Measurements from ENCODE around the gene MAD1L1.
A peak's percentile ranks its signal among the peaks of the same experiment; 100 is the strongest.

Gene MAD1L1

DNA sequence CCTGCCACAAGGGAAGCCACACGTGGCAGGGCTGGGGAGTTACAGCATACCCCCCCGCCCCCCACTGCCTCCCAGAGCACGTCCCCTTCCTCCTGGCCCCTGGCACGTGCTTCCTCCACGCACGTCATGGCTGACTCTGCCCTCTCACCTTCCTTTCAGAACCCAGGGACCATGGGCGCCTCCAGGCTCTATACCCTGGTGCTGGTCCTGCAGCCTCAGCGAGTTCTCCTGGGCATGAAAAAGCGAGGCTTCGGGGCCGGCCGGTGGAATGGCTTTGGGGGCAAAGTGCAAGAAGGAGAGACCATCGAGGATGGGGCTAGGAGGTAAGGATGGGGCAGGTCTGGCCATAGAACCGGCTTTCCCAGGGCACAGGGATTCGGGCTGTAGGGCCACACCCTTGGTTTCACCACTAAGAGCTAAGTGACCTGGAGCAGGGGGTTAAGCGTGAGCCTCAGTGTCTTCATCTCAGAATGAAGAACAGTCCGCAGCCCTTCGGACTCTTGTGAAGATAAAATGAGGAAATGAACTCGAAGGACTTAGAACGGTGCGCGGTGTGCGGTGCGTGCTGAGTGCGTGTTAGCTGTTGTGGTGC, 11.8 kb upstream of the MAD1L1 start (continued):
- TF ChIP-seq ZFP30 (CRISPR knock-in tag; IDR thresholded peaks at IDR 0.05) = no peak
- no peak for TF ChIP-seq ZNF565 (CRISPR knock-in tag; conservative IDR thresholded peaks at IDR 0.05; ENCODE audit: low read depth)
- no peak for TF ChIP-seq ISL1 (CRISPR knock-in tag; IDR thresholded peaks at IDR 0.05)
- TF ChIP-seq ZNF70 (CRISPR knock-in tag; IDR thresholded peaks at IDR 0.05) = no peak
- TF ChIP-seq, protein P1, sequence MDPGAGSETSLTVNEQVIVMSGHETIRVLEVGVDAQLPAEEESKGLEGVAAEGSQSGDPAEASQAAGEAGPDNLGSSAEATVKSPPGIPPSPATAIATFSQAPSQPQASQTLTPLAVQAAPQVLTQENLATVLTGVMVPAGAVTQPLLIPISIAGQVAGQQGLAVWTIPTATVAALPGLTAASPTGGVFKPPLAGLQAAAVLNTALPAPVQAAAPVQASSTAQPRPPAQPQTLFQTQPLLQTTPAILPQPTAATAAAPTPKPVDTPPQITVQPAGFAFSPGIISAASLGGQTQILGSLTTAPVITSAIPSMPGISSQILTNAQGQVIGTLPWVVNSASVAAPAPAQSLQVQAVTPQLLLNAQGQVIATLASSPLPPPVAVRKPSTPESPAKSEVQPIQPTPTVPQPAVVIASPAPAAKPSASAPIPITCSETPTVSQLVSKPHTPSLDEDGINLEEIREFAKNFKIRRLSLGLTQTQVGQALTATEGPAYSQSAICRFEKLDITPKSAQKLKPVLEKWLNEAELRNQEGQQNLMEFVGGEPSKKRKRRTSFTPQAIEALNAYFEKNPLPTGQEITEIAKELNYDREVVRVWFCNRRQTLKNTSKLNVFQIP (CRISPR knock-in tag; IDR thresholded peaks at IDR 0.05; ENCODE audit: borderline replicate concordance, low read depth) = no peak
- TF ChIP-seq SNAI2 (CRISPR knock-in tag; IDR thresholded peaks at IDR 0.05) = no peak
- TF ChIP-seq ZFP3 (CRISPR knock-in tag; IDR thresholded peaks at IDR 0.05) = no peak

DNA sequence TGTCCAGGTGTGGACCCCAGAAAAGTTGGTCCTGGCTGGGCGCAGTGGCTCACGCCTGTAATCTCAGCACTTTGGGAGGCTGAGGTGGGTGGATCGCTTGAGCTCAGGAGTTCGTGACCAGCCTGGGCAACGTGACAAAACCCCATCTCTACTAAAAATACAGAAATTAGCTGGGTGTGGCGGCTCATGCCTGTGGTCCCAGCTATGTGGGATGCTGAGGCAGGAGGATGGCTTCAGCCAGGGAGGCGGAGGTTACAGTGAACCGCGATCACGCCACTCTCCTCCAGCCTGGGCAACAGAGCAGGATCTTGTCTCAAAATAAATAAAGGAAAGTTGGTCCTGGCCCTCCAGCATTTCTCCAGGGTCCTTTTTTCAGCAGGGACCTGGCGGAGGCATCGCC, 10.7 kb upstream of the MAD1L1 start:
- no peak for ATAC-seq
- TF ChIP-seq PPARA (CRISPR knock-in tag; IDR thresholded peaks at IDR 0.05; ENCODE audit: borderline replicate concordance) (no peak), ZFP3 (CRISPR knock-in tag; IDR thresholded peaks at IDR 0.05) (no peak), TCF4 (CRISPR knock-in tag; IDR thresholded peaks at IDR 0.05; ENCODE audit: borderline replicate concordance) (no peak), GLIS3 (CRISPR knock-in tag; IDR thresholded peaks at IDR 0.05) (no peak), ISL1 (CRISPR knock-in tag; IDR thresholded peaks at IDR 0.05) (no peak), ZNF8 (CRISPR knock-in tag; IDR thresholded peaks at IDR 0.05) (no peak), SNAI2 (CRISPR knock-in tag; IDR thresholded peaks at IDR 0.05) (no peak), TOX (CRISPR knock-in tag; IDR thresholded peaks at IDR 0.05; ENCODE audit: borderline replicate concordance) (no peak), RARB (CRISPR knock-in tag; IDR thresholded peaks at IDR 0.05) (no peak)
- TF ChIP-seq, protein P2, sequence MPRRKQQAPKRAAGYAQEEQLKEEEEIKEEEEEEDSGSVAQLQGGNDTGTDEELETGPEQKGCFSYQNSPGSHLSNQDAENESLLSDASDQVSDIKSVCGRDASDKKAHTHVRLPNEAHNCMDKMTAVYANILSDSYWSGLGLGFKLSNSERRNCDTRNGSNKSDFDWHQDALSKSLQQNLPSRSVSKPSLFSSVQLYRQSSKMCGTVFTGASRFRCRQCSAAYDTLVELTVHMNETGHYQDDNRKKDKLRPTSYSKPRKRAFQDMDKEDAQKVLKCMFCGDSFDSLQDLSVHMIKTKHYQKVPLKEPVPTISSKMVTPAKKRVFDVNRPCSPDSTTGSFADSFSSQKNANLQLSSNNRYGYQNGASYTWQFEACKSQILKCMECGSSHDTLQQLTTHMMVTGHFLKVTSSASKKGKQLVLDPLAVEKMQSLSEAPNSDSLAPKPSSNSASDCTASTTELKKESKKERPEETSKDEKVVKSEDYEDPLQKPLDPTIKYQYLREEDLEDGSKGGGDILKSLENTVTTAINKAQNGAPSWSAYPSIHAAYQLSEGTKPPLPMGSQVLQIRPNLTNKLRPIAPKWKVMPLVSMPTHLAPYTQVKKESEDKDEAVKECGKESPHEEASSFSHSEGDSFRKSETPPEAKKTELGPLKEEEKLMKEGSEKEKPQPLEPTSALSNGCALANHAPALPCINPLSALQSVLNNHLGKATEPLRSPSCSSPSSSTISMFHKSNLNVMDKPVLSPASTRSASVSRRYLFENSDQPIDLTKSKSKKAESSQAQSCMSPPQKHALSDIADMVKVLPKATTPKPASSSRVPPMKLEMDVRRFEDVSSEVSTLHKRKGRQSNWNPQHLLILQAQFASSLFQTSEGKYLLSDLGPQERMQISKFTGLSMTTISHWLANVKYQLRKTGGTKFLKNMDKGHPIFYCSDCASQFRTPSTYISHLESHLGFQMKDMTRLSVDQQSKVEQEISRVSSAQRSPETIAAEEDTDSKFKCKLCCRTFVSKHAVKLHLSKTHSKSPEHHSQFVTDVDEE (CRISPR knock-in tag; IDR thresholded peaks at IDR 0.05) = no peak
- TF ChIP-seq, protein P3, sequence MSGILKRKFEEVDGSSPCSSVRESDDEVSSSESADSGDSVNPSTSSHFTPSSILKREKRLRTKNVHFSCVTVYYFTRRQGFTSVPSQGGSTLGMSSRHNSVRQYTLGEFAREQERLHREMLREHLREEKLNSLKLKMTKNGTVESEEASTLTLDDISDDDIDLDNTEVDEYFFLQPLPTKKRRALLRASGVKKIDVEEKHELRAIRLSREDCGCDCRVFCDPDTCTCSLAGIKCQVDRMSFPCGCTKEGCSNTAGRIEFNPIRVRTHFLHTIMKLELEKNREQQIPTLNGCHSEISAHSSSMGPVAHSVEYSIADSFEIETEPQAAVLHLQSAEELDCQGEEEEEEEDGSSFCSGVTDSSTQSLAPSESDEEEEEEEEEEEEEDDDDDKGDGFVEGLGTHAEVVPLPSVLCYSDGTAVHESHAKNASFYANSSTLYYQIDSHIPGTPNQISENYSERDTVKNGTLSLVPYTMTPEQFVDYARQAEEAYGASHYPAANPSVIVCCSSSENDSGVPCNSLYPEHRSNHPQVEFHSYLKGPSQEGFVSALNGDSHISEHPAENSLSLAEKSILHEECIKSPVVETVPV (CRISPR knock-in tag; IDR thresholded peaks at IDR 0.05) = no peak
- TF ChIP-seq, protein P1 (CRISPR knock-in tag; IDR thresholded peaks at IDR 0.05; ENCODE audit: borderline replicate concordance, low read depth) = no peak

DNA sequence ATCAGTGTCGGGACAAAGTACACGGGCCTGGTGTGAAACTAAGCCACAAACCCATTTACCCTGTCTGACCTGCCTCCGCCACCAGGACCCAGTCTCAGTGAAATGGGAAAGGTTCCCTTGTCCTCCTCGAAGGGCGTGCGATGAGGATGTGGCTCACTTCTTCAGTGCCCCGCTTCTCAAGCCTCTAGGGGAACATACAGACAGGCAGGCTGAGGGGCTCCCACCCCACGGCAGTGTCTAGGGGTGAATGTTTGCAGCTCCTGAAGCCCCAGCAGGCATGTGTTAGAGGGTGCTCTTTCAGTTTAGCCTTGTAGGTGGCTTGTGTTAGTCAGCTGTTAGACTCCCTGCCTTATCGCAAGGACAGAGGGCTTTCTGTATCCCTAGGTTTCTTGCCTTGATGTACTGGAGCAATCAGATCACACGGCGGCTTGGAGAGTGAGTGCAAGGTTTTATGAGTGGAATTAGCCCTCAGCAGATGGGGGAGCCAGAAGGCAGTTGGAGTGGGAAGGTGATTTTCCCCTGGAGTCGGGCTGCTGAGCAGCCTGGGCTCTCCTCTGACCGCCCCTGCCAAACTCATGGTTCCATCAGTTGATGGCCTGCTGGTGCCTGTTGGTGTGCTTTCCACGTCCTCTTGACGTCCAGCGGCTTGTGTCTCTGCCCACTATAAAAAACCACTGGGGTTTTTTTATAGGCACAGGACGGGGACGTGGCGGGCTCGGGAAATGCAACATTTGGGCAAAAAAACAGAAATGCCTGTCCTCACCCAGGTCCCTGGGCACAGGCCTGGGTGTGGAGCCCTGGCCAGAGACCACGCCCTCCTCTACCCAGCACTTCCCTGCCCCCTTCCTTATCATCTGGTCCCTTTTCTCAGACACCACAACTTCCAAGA, 10.0 kb upstream of the MAD1L1 start:
- ATAC-seq = peak; percentile 58
- no peak for TF ChIP-seq ESRRG (CRISPR knock-in tag; IDR thresholded peaks at IDR 0.05)
- TF ChIP-seq ARNTL (CRISPR knock-in tag; IDR thresholded peaks at IDR 0.05; ENCODE audit: borderline replicate concordance, low read depth) = no peak
- TF ChIP-seq ZNF565 (CRISPR knock-in tag; conservative IDR thresholded peaks at IDR 0.05; ENCODE audit: low read depth) = no peak
- TF ChIP-seq, protein P2 (CRISPR knock-in tag; IDR thresholded peaks at IDR 0.05) = no peak
- no peak for TF ChIP-seq ZFP3 (CRISPR knock-in tag; IDR thresholded peaks at IDR 0.05)
- TF ChIP-seq, protein P4, sequence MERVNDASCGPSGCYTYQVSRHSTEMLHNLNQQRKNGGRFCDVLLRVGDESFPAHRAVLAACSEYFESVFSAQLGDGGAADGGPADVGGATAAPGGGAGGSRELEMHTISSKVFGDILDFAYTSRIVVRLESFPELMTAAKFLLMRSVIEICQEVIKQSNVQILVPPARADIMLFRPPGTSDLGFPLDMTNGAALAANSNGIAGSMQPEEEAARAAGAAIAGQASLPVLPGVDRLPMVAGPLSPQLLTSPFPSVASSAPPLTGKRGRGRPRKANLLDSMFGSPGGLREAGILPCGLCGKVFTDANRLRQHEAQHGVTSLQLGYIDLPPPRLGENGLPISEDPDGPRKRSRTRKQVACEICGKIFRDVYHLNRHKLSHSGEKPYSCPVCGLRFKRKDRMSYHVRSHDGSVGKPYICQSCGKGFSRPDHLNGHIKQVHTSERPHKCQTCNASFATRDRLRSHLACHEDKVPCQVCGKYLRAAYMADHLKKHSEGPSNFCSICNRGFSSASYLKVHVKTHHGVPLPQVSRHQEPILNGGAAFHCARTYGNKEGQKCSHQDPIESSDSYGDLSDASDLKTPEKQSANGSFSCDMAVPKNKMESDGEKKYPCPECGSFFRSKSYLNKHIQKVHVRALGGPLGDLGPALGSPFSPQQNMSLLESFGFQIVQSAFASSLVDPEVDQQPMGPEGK (CRISPR knock-in tag; IDR thresholded peaks at IDR 0.05; ENCODE audit: borderline replicate concordance) = no peak
- TF ChIP-seq PPARA (CRISPR knock-in tag; IDR thresholded peaks at IDR 0.05; ENCODE audit: borderline replicate concordance) = no peak

Measured in SK-N-SH treated with all-trans-retinoic acid at 6 μM for 48 hours (cell line).